ENCODE data around the gene PADI3. TPM values are rescaled to one million over a fixed set of nuclear protein-coding genes. Genes with fewer than 3 reads are reported as not detected.

Gene PADI3
- total RNA-seq, 4 donors from 2014 or later = 0.23 to 2.1 TPM; not detected in 2

GRCh38 chr1:17278996-17279830, 30.3 kb downstream of the PADI3 start:
- intact Hi-C loops (cut with DNase I; ENCODE audit: low total_unique reads) = no loop called here
- 76 to 79% methylated on average over 14 of the region's 14 CpGs for WGBS, 2 donors
- DNase-seq (ENCODE audit: low spot score in 2 of 2) = no peak
- TF ChIP-seq, protein P1, sequence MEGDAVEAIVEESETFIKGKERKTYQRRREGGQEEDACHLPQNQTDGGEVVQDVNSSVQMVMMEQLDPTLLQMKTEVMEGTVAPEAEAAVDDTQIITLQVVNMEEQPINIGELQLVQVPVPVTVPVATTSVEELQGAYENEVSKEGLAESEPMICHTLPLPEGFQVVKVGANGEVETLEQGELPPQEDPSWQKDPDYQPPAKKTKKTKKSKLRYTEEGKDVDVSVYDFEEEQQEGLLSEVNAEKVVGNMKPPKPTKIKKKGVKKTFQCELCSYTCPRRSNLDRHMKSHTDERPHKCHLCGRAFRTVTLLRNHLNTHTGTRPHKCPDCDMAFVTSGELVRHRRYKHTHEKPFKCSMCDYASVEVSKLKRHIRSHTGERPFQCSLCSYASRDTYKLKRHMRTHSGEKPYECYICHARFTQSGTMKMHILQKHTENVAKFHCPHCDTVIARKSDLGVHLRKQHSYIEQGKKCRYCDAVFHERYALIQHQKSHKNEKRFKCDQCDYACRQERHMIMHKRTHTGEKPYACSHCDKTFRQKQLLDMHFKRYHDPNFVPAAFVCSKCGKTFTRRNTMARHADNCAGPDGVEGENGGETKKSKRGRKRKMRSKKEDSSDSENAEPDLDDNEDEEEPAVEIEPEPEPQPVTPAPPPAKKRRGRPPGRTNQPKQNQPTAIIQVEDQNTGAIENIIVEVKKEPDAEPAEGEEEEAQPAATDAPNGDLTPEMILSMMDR (IDR thresholded peaks at IDR 0.05) = no peak
- no peak for TF ChIP-seq POLR2A (IDR thresholded peaks at IDR 0.05)
- H3K4me3 ChIP-seq (ENCODE audit: low read depth, poor library complexity, severe bottlenecking) = no peak overlapping the region

GRCh38 chr1:17280436-17280835, 31.5 kb downstream of the PADI3 start:
- no peak overlapping the region for H3K4me3 ChIP-seq (ENCODE audit: low read depth, poor library complexity, severe bottlenecking)
- intact Hi-C loops (cut with DNase I; ENCODE audit: low total_unique reads) = no loop called here
- WGBS, 2 donors = 80 to 87% methylated on average over 7 of the region's 7 CpGs
- no peak for DNase-seq (ENCODE audit: low spot score in 2 of 2)
- TF ChIP-seq, protein P1 (IDR thresholded peaks at IDR 0.05) = no peak
- TF ChIP-seq POLR2A (IDR thresholded peaks at IDR 0.05) = no peak

GRCh38 chr1:17280894-17281293, 32.0 kb downstream of the PADI3 start:
- 65 to 90% methylated on average over 2 of the region's 2 CpGs for WGBS, 2 donors
- H3K4me3 ChIP-seq (ENCODE audit: low read depth, poor library complexity, severe bottlenecking) = no peak overlapping the region
- TF ChIP-seq, protein P1 (IDR thresholded peaks at IDR 0.05) = no peak
- TF ChIP-seq POLR2A (IDR thresholded peaks at IDR 0.05) = no peak
- no peak for DNase-seq (ENCODE audit: low spot score in 2 of 2)
- intact Hi-C loops (cut with DNase I; ENCODE audit: low total_unique reads) = no loop called here

DNA sequence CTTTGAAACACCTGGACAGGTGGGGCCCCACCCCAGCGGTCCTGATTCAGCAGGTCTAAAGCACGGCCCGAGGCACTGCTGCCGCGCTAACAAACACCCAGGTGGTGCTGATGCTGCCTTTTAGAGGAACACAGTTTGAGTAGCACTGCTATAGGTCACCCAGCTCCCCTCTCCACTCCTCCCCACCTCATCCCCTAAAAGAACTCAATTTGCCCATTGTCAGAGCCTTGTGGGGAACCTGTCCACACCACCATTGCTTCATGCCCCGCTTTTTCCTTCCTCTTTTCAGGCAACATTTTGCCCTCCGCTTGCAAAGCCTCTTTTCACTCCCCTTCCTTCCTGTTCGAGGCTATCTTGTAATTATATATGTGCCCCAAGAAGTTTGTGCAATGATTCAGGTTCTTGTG, 32.9 kb downstream of the PADI3 start:
- no peak overlapping the region for H3K4me3 ChIP-seq (ENCODE audit: low read depth, poor library complexity, severe bottlenecking)
- WGBS, 2 donors = 45 to 53% methylated on average over 8 of the region's 8 CpGs
- intact Hi-C loops (cut with DNase I; ENCODE audit: low total_unique reads) = no loop called here
- DNase-seq (ENCODE audit: low spot score in 2 of 2) = no peak
- TF ChIP-seq, protein P1 (IDR thresholded peaks at IDR 0.05) = no peak
- TF ChIP-seq POLR2A (IDR thresholded peaks at IDR 0.05) = no peak

DNA sequence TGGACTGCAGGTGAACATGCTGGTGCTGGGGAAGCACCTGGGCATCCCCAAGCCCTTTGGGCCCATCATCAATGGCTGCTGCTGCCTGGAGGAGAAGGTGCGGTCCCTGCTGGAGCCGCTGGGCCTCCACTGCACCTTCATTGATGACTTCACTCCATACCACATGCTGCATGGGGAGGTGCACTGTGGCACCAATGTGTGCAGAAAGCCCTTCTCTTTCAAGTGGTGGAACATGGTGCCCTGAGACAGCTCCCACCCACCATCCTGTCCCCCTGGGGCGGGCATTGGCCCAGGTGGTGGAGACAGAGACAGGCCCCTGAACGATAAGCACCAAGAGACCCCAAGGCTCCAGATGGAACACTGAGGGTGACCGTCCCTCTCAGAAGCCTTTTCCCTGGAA, 33.9 kb downstream of the PADI3 start:
- intact Hi-C loops (cut with DNase I; ENCODE audit: low total_unique reads) = no loop called here
- no peak overlapping the region for H3K4me3 ChIP-seq (ENCODE audit: low read depth, poor library complexity, severe bottlenecking)
- 81 to 88% methylated on average over 5 of the region's 5 CpGs for WGBS, 2 donors
- TF ChIP-seq, protein P1 (IDR thresholded peaks at IDR 0.05) = no peak
- no peak for TF ChIP-seq POLR2A (IDR thresholded peaks at IDR 0.05)
- DNase-seq (ENCODE audit: low spot score in 2 of 2) = no peak
